K562 (cell line): ENCODE results near the gene AURKB. TPM values are rescaled to one million over a fixed set of nuclear protein-coding genes. Genes with fewer than 3 reads are reported as not detected.

Experiments used
- GTF3C2 ChIP-seq: IDR thresholded peaks from 3 replicates; pipeline ENCODE4 v1.6.1; 2011; ENCODE audit warnings: borderline replicate concordance, mild to moderate bottlenecking, moderate library complexity; ENCODE audit not compliant: insufficient read length; ENCODE audit errors: extremely low read depth
- KDM1A ChIP-seq, 2 experiments: fragments of 450-650 bp; IDR thresholded peaks; 2 replicates each; pipeline ENCODE4 v1.6.1; 2016; ENCODE audit warnings: mild to moderate bottlenecking in 2 of 2
- KLF10 ChIP-seq: fragments of 250-450 bp; sonication (Bioruptor Pico); IDR thresholded peaks from 2 replicates; pipeline ENCODE4 v1.6.1; 2021; ENCODE audit warnings: matching md5 sums
- ZBTB12 ChIP-seq: fragments of 250-450 bp; sonication (Bioruptor Pico); IDR thresholded peaks from 2 replicates; pipeline ENCODE4 v1.4.0; 2020
- ZBTB17 ChIP-seq: fragments of 450-650 bp; formaldehyde crosslinking; IDR thresholded peaks from 2 replicates; pipeline ENCODE4 v1.4.0; 2020; ENCODE audit warnings: mild to moderate bottlenecking
- ZBTB40 ChIP-seq, 2 experiments: fragments of 450-650 bp in 1 of 2; sonication (generic) in 1 of 2; formaldehyde crosslinking in 1 of 2; IDR thresholded peaks; 2 replicates each; pipeline versions ENCODE4 v1.7.1 to v1.9.0; 2016 to 2022; ENCODE audit warnings: inconsistent platforms in 1 of 2, mild to moderate bottlenecking in 1 of 2, missing genetic modification reagents in 1 of 2
- ZNF511 ChIP-seq: sonication (generic); formaldehyde crosslinking; IDR thresholded peaks from 2 replicates; pipeline ENCODE4 v1.8.0; 2022; ENCODE audit warnings: mild to moderate bottlenecking, missing genetic modification reagents
- ZNF589 ChIP-seq: fragments of 200-800 bp; sonication (Bioruptor generic); IDR thresholded peaks from 2 replicates; pipeline ENCODE4 v1.6.1; 2016; ENCODE audit warnings: low read depth, missing genetic modification characterization, missing compliant biosample characterization
- polyA plus RNA-seq, 8 experiments: library from polyadenylated mRNA; depleted of rRNA in 4 of 8; stranded (reverse) in 5 of 8; unstranded in 3 of 8; fragments of >200 nt; fragmentation: Nextera tagmentation in 2 of 8; fragmentation: Illumina TruSeq in 1 of 8; extraction: Ambion mirVana in 2 of 8; extraction: Trizol in 1 of 8; gene quantifications; 2 replicates each; pipeline versions ENCODE4 v1.2.1 to v1.2.3, GENCODE V29; 2011 to 2014; ENCODE audit warnings: inconsistent platforms in 1 of 8, missing spikeins in 1 of 8
- total RNA-seq, 7 experiments: library from RNA; depleted of rRNA in 6 of 7; stranded (reverse); fragments of >200 nt in 6 of 7; fragmentation: Illumina TruSeq in 2 of 7; extraction: Trizol in 2 of 7; gene quantifications; 2 replicates each; pipeline versions ENCODE4 v1.2.1 to v1.2.3, GENCODE V29; 2011 to 2021; ENCODE audit warnings: low replicate concordance in 1 of 7

The AURKB gene
- total and polyA plus RNA-seq, 9 of the 15 experiments (the other 6 are each of a cell fraction or from before 2014, with no cell fraction given), result 27.2 to 114 (median 74.8) TPM

GRCh38 chr17:8226536-8227237 is 16.3 kb upstream of the AURKB start (continued):
- TF ChIP-seq ZBTB40 (IDR thresholded peaks at IDR 0.05) (peak; percentile 87), ZBTB40 (CRISPR knock-in tag; IDR thresholded peaks at IDR 0.05) (no peak), ZBTB17 (CRISPR knock-in tag) (0 out of 2 replicates have a peak, but pooled peaks have one; percentile 21), ZBTB12 (0 out of 2 replicates have a peak, but pooled peaks have one; percentile 6), GTF3C2 (peak; percentile 90), ZNF589 (CRISPR knock-in tag) (no peak), KDM1A (IDR thresholded peaks at IDR 0.05) (no peak), ZNF511 (CRISPR knock-in tag) (0 out of 2 replicates have a peak, but pooled peaks have one; percentile 77), KLF10 (CRISPR knock-in tag) (peak; percentile 70; the same call in 1 of the 2 replicates)
